ENCODE data around the gene MYBPC2.
"Not testable (repeated sequence)": the region's sequence is repeated elsewhere in the genome, so short reads cannot be mapped to it uniquely, and the experiment has no call there.

The MYBPC2 gene

GRCh38 chr19:50460161-50460765, 27.6 kb downstream of the MYBPC2 start:
- DNase-seq: peak; percentile 46

DNA sequence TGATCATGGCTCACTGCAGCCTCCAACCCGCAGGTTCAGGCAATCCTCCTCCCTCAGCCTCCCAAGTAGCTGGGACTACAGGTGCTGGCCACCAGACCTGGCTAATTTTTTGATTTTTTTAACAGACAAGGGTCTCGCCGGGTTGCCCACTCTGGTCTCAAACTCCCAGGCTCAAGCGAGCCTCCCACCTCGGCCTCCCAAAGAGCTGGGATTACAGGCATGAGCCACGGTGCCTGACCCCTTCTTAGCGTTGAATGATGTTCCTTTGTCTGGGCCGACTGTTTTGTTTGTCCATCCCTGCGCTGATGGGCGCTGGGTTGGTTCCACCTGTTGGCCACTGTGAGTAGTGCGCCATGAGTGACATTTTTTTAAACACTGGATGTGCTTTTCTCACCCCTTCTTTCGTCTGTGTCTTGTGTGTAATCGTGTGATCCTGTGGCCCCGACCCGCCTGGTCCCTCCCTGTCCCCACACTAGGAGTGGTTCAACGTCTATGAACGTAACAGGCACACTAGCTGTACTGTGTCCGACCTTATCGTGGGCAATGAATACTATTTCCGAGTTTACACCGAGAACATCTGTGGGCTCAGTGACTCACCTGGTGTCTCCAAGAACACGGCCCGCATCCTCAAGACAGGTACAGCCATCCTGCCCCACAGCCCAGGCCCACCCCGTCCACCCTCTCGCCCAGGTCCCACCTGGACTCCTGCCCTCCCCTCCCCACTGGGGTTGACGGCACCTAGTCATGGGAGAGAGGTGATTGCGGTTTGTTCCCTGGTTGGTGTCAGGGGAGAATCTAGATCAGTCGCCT, 28.6 kb downstream of the MYBPC2 start:
- DNase-seq: peak; percentile 65

GRCh38 chr19:50462970-50463369, 30.3 kb downstream of the MYBPC2 start:
- no peak for DNase-seq

- DNase-seq: no peak
These were observed 31.7 kb downstream of the MYBPC2 start for GRCh38 chr19:50464348-50464747.

GRCh38 chr19:50465000-50465399, 32.3 kb downstream of the MYBPC2 start:
- DNase-seq: no peak

GRCh38 chr19:50465986-50466705, 33.5 kb downstream of the MYBPC2 start:
- no peak for DNase-seq

DNA sequence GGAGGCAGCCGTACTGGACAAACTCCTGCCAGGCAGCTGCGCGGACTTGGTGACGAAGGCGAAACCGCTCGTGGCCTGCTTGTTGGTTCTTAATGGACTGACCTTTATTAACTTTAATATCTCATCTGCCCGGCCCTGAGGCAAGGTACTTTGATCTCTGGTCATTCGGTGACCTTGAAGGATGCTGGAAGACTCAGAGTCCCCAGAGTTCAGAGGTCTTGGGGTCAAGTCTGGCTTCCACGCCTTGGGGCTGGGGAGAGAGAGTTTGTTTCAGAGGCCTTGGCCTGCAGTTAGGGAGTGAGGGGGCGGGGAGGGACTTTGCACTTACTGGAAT, 34.0 kb downstream of the MYBPC2 start:
- no peak for DNase-seq

- no peak for DNase-seq
These were observed 34.9 kb downstream of the MYBPC2 start for GRCh38 chr19:50467566-50467965.

- DNase-seq: no peak
These were observed 36.1 kb downstream of the MYBPC2 start for GRCh38 chr19:50468818-50469217.

DNA sequence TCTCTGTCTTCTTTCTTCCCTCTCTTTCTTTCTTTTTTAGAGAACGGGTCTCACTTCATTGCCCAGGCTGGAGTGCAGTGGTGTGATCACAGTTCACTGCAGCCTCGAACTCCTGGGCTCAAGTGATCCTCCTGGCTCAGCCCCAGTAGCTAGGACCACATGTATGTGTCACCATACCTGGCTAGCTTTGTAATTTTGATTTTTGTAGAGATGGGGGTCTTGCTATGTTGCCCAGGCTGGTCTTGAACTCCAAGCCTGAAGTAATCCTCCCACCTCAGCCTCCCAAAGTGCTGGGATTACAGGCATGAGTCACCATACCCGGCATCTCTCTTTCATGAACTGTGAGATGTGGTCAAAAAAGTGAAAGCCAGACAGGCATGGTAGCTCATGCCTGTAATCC, 40.6 kb downstream of the MYBPC2 start:
- not testable (repeated sequence) for DNase-seq

DNA sequence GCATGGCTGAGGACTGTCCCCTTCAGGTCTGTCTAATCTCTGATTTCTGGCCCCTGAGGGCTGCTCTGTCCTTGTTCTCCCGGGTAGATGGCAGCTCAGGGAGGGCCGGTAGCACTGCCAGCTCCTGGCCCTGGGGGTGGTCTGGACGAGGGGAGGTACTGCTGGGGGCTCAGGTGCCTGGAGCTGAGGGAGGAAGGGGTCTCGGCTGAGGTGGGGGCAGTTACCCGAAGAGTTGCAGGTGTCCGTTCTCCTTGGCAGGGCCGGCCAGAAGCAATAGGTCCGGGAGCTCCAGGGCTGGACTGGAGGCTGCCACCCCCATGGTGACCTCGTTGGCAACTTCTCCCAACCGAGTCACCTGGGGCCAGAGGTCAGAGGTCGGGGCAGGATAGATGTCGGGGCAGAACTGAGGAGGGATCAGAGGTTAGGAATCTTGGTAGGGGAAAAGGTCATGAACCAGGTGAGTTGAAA, 42.4 kb downstream of the MYBPC2 start:
- DNase-seq: no peak

GRCh38 chr19:50475736-50476223, 43.1 kb downstream of the MYBPC2 start:
- DNase-seq: no peak

DNA sequence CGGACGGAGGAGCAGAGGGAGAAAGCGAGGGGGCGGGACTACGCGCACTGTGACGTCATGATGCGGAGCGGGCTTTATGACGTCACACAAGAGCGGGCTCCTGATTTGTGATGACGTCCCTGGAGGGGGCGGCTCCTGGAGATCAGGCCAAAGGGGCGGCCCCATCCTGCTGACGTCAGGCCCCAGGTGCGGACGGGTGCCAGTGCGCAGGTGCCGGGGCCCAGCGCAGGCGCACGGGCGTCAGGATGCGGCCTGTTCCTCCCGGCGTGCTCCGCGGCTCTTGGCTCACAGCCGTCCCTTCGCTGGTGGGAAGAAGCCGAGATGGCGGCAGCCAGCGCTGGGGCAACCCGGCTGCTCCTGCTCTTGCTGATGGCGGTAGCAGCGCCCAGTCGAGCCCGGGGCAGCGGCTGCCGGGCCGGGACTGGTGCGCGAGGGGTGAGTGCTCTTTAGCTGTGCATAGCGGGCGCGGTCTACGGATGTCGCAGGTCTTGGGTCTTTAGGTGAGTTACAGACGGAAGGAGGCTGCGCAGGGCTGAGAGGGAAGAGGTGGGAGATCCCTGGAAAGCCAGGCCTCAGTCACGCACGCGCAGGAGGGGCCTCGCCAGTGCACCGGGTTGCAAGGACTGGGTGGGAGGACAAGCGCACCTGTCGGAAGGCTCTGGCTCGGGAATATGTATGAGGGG, 43.7 kb downstream of the MYBPC2 start, which contains the start of the genes EMC10 and GARIN5A:
EMC10 (plus strand) TSS at position 284 of the 683 bp plus-strand sequence; CDS start at position 322, 38 bp downstream.
GARIN5A (minus strand) TSS at position 625 of the 683 bp plus-strand sequence; CDS start at position 165, 460 bp downstream.
- peak; percentile 97 for DNase-seq

DNA sequence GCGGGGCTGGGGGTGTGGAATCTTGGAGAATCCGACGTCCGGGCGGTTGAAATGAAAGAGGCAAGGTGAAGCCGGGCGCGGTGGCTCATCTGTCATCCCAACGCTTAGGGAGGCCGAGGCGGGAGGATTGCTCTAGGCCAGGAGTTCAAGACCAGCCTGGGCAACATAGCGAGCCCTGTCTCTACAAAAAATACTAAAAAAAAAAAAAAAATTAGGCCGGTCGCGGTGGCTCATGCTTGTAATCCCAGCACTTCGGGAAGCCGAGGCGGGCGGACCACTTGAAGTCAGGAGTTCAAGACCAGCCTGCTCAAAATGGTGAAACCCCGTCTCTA, 44.2 kb downstream of the MYBPC2 start:
- DNase-seq: no peak

- no peak for DNase-seq
These were observed 45.2 kb downstream of the MYBPC2 start for GRCh38 chr19:50477751-50478515.

DNA sequence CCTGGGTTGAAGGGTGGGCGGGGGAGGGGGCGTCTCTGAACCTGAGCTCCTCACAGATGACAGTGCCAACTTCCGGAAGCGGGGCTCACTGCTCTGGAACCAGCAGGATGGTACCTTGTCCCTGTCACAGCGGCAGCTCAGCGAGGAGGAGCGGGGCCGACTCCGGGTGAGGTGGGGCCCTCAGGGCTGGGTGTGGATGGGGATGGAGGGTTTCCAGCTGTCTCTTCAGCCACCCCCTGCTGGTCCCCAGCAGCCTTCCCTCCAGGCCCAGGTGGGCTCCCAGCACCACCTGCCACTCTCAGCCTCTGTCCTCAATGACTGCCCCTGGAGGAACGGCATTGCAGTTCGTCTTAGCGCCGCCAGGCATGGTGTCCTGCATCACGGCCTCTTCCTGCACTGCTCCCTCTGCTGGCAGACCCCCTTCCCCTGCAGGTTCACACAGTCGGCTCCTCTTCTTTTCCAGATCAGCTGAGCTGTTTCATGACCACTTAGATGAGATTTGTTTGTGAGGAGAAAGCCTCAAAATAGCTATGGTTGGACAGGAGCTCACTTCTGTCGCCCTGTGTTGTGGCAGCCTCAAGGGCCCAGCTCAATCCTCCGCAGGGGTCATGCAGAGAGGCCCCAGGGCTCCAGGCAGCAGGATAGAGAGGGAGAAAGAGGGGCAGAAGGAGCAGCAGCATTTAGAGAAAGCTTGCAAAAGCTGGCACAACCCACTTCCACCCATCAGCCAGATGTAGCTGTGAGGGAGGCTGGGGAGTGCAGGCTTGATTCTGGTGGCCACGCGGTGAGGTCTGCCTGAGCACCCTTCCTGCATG, 46.4 kb downstream of the MYBPC2 start:
- peak; percentile 14 for DNase-seq

DNA sequence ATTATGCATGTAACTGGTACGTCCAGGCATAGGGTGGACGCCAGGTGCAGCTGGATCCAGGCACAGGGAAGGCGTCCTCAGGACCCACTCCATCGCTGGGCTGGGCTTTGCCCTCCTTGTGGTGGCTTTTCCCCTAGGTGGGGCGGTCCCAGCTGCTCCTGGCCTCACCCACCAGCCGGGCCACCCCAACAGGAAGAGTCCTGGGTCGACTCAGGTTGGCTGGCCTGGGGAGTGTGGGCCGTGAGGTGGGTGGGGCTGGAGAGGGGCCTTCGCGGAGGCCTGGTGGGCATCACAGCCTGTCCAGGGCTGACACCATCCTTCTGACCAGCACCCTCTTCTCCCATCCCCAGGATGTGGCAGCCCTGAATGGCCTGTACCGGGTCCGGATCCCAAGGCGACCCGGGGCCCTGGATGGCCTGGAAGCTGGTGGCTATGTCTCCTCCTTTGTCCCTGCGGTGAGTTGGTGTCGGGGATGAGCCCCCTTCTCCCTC, 47.1 kb downstream of the MYBPC2 start:
- DNase-seq: no peak

GRCh38 chr19:50480281-50481111, 47.8 kb downstream of the MYBPC2 start:
- DNase-seq: no peak

DNA sequence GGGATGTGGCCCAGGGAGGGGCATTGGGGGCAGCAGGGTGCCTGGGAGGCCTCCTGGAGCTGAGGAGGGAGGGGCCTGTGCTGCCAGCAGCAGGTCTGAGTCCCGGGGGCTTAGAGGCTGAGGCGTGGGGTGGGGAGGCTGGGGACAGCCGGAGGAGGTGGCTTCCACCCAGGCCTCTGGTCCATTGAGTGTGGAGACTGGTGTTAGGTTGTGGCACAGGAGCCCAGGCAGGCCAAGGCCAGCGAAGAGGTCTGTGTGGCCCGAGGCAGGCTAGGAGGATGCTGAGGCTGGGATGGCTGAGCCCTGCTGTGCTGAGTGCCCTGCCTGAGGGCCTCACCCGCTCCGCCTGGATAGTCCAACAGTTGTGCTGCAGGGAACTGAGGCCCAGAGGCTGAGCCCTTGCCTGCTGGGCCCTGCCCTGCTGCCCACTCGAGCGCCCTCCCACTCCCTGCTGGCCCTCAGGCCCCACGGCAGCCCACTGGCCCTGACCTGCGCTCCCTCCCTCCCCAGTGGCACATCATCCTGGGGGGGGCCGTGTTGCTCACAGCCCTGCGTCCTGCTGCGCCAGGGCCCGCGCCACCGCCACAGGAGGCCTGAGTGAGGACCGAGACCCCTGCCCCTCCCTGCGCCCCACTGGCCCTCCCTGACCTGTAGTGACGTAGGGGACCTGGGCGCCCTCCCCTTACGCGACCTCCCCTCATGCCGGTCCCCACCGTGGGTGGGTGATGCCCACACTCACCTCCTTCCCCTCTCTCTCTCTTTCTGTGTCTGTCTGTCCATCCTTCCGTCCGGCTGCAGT, 48.9 kb downstream of the MYBPC2 start:
- DNase-seq: no peak
